NCI-H510A (cell line): ENCODE data around the gene EFTUD2.
A peak's percentile ranks its signal among the peaks of the same experiment; 100 is the strongest.
"Not testable (repeated sequence)": the region's sequence is repeated elsewhere in the genome, so short reads cannot be mapped to it uniquely, and the experiment has no call there.

Experiments
- DNase-seq: peaks from one replicate; lab custom pipeline; 2025; lab: John Stamatoyannopoulos, UW

Gene EFTUD2

DNA sequence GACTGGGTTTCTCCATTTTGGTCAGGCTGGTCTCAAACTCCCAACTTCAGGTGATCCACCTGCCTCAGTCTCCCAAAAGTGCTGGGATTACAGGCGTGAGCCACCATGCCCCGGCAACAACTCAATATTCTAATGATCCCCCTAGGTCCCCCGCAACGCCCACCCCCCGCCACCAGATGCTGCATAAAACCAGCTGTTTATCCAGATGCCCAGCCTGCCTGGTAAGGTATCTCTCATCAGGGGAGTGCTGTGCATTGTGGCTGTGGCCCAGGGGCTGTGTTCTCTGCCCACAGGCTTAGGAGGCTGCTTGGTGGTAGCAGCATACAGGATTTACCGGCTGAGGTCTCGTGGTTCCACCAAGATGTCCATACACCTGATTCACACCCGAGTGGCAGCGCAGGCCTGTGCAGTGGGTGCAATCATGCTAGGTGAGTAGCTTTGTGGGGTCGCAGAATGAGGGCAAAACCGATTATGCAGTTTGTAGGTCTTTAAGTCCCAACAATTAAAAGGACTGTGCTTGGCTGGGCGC is 50.2 kb downstream of the EFTUD2 start:
- no peak for DNase-seq

DNA sequence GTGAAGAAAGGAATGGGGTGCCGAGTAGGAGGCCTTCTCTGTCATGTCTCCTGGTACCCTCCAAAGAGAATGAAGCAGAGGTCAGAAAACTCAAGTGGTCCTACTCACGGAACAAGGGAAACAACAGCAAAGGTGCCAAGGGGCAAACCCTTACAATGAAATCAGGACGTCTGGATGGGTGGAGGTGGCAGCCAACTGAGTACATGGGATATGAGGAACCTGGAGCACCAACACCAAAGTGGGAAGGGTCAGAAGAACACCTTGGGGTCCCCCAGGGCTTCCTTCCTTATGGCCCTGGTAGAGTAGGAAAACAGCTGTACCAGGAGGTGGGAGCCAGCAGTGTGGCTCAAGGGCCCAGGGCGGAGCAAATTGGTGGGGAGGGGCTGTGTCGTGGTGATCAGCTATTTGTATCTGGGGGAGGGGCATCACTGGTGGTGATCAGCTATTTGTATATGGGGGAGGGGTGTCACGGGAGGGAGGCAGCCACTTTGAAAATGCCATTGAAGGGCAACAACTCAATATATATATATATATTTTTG is 50.9 kb downstream of the EFTUD2 start:
- DNase-seq = no peak

DNA sequence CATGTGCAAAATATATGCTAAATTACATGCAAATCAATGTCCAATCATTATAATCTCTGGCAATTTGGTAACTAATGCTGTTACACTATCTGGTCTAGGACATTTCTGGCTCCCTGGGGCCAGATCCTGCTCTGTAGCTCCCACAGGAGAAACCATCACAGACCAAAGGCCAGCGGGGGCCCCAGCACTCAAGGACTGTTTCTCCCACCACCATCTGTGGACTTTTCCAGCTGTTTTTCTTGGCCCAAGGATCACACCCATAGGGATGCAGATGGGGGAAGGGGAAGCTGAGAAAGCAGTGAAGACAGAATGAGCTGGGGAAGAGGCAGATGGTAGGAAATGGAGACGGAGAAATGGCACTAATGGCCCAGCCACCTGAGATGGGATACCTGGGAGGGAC is 51.7 kb downstream of the EFTUD2 start, which contains the start of gene HIGD1B:
TSS of gene HIGD1B (plus strand) at position 298 of the 400 bp plus-strand sequence. CDS start 270 bp downstream, outside the sequence.
- no peak for DNase-seq

DNA sequence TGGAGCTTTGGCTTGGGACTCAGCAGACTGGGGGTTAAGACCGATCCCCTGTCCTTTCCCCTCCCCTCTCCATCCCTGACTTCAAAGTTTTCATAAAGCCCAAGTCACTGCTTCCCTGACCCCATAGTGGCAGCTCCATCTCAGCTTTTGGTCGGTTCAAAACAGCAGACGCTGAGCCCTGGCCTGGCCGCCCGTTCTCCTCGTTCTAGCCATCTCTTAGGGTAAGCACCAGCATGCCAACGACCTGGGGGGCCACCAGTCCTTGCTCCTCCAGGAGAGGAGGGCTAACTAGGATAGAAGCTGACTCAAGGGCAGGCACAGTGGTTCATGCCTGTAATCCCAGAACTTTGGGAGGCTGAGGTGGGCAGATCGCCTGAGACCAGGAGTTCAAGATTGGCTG is 53.0 kb downstream of the EFTUD2 start:
- no peak for DNase-seq

DNA sequence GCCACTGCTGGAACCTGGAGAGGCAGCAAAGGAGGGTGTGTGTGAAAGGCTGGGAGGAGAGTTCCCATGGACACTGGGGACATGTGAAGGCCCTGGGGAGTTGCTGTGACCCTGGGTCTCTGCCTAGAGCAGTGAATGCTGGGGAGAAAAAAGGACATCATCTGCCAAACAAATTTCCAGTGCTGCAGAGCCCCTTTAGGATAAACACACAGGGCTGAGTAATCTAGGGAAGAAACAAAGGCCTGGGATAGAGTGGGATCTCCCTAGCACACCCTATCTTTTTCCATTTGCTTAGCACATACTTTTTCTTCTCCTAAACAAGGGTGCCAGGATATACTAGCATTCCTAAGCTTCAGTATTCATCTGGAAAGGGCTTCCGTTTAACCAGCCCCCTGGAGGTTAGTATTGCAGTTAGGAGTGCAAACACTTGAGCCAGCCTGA is 54.8 kb downstream of the EFTUD2 start:
- no peak for DNase-seq

DNA sequence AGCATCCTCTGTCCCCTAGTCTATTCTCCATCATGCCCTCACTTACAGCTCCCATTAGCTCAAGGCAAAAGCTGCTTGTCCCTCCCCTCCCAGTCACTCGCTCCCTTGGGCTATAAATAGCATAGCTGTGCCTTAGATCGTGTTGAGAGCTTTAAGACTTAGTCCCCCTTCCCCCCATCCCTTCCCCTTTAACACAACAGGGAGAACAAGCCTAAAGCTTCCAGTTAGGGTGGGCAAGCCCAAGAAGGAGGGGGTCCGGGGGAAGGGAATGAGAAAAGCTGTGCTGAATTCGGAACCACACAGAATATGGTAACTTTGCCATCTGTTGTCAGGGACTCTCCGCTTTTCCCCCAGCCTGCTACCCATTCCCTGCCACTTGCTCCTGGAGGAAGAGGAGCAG is 56.5 kb downstream of the EFTUD2 start:
- DNase-seq = no peak

DNA sequence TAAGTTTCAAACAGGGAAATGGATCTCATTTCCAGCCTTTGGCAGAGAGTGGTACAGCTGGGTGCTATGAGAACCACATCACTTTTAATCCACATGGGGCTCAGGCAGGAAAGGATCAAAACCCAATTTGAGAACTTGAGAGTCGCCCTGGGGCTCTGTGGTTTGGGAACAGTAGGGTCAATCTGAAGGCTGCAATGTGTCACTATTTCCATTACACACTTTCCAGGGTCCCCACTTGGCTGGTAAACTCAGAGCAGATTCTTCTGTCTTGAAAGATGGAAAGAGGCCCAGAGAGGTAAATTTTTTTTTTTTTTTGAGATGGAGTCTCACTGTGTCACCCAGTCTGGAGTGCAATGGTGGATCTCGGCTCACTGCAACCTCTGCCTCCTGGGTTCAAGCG is 58.3 kb downstream of the EFTUD2 start:
- DNase-seq = no peak

DNA sequence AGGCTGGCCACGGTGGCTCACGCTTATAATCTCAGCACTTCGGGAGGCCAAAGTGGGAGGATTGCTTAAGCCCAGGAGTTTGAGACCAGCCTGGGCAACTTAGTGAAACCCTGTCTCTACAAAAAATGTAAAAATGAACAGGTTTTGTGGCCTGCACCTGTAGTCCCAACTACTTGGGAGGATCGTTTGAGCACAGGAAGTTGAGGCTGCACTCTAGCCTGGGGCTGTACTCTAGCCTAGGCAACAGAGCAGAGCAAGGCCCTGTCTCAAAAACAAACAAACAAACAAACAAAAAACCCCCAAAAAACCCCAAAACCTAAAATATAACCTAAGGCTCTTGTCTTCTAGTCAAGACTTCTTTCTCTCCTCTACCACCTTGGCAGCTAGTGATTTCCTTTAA is 59.0 kb downstream of the EFTUD2 start:
- DNase-seq = no peak

DNA sequence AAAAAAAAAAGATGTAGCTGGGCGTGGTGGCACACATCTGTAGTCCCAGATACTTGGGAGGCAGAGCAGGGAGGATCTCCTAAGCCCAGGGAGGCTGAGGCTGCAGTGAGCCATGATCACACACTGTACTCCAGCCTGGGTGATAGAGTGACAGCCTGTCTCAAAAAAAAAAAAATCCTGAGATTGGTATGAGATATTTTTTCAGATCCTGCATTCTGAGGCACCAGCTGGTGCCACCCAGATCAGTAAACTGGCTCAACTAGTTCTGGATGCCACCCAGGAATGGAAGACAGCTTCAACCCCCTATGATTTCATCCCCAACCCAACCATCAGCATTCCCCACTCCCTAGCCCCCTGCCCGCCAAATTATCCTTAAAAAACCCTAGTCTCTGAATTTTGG is 62.0 kb downstream of the EFTUD2 start:
- no peak for DNase-seq

DNA sequence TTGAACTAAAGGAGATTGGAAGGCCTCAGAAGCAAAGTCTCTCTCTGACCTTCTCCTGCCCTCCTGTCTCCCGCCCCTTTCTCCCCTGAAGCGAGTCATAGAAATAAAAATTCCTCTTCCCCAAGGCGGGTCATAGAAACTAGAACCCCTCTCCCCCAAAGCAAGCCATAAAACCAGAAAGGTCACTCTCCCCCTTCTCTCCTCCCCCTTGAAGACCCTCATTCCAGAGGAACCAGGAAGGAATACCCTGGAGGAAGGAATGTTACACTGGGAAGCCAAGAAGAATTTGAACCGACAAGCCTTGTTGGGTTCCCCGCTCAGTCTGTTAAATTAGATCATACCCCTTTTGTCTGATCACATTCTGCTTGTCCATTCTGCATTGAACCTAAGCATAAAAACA is 66.4 kb downstream of the EFTUD2 start:
- no peak for DNase-seq

DNA sequence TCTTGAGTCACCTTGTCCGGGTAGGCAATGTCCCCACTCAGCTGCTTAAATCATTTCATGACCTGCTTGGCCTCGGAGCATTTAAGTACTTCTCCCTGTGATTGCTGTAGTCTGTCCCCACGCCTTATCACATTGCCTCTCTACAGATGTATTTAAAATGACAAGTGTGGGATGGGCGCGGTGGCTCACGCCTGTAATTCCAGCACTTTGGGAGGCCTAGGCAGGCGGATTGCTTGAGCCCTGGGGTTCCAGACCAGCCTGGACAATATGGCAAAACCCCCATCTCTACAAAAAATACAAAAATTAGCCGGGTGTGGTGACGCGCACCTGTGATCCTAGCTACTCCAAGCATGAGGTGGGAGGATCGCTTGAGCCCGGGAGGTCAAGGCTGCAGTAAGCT is 67.9 kb downstream of the EFTUD2 start:
- no peak for DNase-seq

DNA sequence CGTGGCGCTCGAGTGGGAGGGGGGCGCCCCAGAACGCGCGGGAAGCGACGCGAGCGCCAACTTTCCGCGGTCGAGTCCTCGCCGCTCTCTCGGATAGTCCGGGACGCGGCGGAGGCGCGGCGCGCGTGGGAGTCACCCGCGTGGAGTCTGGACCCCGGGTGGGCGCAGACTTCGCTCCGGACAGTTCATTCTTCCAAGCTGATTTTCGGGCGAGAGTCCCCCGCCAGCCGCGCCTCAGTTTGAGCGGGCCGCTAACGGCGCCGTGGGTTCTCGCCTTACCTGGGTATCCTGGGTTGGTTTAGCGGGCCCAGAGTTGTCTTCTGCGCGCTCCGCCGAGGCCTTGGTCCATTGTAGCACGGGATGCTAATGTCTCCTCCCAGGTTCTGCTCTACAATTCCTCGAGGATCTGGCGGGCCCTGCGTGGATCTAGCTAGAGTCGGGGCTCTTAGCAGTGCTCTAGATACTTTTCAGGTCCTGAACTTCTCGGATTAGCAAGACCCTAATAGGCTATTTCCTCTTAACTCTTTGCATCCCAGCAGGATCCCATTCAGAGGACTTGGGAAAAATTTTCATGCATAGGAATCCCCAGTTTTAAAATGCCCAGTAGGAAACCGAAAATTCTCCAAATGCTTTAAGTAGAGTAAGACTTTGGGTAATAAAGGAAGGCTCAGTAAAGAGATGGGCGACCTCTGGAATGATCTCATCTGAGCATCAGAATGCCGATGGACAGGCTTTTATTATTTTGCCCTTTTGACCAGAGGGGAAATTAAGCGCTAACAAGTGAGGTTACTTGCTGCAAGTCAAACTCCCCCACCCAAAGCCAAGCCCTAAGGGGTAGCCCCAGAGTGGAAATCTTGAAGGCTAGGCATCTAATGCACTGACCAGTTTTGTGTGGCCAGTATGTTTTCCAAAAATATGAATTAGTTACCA is 68.6 kb downstream of the EFTUD2 start:
- no peak for DNase-seq

DNA sequence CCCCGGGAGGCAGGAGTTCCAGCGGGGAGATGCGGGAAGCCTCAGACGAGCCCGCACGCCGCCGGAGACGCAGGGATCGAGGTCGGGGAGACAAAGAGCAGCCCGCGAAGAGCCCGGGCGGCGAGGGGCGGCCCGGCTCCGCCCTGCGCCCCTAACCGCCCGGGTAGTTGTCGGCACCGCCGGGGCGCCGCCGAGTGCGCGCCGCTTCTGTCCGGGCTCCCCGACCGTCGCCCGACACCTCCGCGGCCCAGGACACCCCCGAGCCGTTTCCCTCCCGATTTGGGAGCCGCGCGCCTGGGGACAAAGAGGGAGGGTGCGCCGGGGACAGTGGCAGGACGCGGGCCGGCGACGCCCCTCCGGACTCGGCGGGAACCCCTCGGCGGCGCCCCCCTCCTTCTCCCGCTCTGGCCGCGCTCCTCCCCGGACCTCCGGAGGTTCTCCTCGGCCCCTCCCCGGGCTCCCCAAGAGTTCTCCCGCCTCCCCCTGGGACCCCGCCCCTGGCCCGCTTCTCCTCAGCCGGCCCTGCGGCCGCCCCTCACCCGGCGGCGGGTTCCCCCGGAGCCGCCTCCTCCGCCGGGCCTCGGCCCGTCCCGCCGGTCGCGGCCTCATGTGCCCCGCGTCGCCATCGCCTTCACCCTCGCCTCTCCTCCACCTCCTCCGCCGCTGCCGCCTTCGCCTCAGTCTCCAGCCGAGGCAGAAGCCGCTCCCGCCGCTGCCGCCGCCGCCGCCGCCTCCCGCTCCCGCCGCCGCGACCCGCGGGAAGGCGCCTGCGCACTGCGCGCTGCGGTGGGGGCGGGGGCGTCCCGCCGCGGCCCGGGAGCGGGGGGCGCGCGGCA is 69.5 kb downstream of the EFTUD2 start, which contains the start of gene GJC1:
TSS of gene GJC1 (minus strand) at position 765 of the 836 bp plus-strand sequence. CDS start 24,470 bp downstream, outside the sequence.
- peak; percentile 43 for DNase-seq

DNA sequence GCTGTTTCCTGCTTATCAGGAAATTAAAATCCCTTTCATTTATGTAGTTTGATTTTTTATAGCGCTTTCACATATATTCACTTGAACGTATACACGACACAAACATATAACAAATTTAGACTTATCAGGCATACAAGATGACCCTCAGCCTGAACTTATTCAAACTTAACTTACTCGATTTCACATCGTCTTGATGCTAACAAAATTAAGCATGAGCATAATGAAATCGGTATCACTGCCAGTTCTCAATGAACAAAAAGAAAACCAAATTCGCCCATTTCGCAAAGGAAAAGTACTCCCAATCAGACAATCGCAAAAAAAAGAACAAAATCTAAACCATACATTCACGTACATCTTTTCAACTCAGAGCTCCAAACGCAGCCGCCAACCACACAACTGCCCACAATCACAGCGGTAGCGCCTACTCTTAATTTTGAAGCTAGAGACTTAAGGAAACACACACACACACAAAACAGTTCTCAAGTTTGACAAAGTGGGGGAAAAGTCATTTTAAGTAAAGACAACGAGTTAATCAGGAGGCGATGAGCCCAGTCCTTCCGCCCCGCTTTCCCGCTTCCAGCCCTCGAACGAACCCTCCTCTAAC is 70.2 kb downstream of the EFTUD2 start:
- DNase-seq = no peak

DNA sequence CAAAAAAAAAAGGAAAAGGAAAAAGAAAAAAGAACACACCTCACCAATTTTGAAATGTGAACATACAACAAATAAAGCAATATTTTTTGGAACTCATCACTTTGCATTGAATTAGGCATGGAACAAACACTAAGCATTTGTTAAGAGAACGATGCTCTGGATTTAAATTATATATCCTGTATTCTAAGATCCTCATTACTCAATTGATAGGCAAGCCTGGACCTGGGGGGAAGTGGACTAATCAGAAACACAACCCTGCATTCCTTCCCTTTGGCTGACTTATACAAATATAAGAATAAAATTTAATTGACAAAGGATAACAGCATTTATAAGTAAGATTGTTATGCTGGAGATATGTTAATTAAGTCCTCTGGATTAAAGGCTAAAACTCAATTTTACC is 71.4 kb downstream of the EFTUD2 start:
- no peak for DNase-seq

DNA sequence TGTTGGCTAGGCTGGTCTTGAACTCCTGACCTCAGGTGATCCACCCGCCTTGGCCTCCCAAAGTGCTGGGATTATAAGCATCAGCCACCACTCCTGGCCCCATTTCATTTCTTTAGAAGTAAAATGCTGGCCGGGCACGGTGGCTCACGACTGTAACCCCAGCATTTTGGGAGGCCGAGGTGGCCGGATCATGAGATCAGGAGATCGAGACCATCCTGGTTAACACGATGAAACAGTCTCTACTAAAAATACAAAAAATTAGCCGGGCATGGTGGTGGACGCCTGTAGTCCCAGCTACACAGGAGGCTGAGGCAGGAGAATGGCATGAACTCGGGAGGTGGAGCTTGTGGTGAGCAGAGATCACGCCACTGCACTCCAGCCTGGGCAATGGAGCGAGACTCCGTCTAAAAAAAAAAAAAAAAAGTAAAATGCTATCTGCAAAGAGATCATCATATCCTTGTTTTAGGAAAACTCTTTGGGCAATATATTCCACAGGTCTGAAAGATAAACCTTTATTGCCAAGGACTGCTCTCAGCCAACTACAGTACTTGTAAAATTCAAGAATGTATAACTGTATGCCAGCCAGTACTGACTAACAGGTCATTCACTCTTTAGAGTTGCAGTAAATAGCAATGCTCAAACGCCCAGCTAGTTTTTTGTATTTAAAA is 73.0 kb downstream of the EFTUD2 start:
- no peak for DNase-seq

DNA sequence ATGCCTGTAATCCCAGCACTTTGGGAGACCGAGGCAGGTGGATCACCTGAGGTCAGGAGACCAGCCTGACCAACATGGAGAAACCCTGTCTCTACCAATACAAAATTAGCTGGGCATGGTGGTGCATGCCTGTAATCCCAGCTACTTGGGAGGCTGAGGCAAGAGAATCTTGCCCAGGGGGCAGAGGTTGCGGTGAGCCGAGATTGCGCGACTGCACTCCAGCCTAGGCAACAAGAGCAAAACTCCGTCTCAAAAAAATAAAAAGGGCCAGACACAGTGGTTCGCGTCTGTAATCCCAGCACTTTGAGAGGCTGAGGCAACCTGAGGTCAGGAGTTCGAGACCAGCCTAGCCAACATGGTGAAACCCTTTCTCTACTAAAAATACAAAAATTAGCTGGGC is 74.0 kb downstream of the EFTUD2 start:
- not testable (repeated sequence) for DNase-seq

DNA sequence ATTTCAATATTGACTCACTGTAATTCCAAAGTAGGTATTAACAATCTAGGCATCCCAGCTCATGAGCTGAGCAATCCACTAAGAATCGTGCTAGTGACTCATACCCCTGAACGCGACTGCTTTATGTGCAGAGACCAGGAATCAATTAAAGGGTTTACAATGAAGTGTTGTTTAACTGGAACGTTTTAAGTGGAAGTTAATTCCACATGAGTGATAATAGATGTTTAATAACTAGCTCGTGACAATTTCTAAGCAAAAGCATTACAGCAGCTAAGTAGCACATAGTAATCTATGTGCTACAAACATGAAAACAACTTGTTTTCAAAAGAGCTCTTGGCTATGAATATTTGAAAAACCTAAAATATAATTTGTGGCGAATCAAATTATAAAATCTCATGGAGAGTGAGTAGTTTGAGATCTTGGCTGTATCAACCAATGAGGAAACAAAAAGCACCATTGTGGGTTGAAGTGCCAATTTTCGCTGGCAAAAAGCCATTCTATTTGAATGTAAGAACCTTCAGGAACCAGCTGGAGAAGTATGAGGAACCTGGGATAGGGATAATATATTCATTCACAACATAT is 78.5 kb downstream of the EFTUD2 start:
- DNase-seq = peak; percentile 23

DNA sequence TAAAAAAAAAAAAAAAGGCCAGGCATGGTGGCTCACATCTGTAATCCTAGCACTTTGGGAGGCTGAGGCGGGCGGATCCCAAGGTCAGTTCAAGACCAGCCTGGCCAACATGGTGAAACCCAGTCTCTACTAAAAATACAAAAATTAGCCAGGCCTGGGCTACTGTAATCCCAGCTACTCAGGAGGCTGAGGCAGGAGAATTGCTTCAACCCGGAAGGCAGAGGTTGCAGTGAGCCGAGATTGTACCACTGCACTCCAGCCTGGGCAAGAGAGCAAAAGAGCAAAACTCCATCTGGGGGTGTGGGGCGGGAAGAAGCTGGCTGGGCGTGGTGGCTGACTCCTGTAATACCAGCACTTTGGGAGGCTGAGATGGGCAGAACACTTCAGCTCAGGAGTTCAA is 80.7 kb downstream of the EFTUD2 start:
- DNase-seq = not testable (repeated sequence)

DNA sequence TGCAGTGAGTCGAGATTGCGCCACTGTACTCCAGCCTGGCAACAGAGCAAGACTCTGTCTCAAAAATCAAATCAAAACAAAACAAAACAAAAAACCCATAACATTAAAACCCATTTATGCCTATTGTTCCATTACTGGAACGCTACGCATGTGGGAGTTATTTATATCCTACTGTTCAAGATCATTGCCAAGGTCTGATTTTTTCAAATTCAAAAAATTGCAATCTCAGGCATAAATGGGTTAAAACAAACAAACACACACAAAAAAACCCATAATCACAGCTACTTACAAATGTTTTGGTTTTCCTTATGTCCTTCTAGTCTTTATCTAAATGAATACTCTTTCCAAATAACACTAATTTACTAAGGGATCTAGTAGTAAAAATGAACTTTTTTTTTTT is 87.0 kb downstream of the EFTUD2 start:
- no peak for DNase-seq
